Stimulated activated CD8-positive, alpha-beta memory T cell treated with anti-CD3 and anti-CD28 coated beads, Interleukin-2, amount 100 ng/mL, for 1 hour (primary cell): ENCODE measurements around the gene SRSF7.
"Not testable (repeated sequence)": the region's sequence is repeated elsewhere in the genome, so short reads cannot be mapped to it uniquely, and the experiment has no call there.

Source experiments
- DNase-seq, 2 donors: peaks; one replicate each; pipeline ENCODE4 v3.0.0-alpha.2; 2020; ENCODE audit warnings: low read depth in 2 of 2

SRSF7 gene

GRCh38 chr2:38750891-38751595 is at the start of gene SRSF7:
Gene SRSF7, minus strand, starts transcription at chr2:38751361. Its CDS starts 105 bp downstream, at chr2:38751256.
- peak; percentile 95 to 96 for DNase-seq

GRCh38 chr2:38797953-38798352 is 46.8 kb upstream of the SRSF7 start:
- no peak for DNase-seq

- no peak for DNase-seq
Observed at GRCh38 chr2:38797250-38797676, 46.1 kb upstream of the SRSF7 start.

- DNase-seq = not testable (repeated sequence)
Observed at GRCh38 chr2:38795016-38795415, 43.9 kb upstream of the SRSF7 start.

- DNase-seq = no peak
Observed at GRCh38 chr2:38794235-38794946, 43.2 kb upstream of the SRSF7 start.

- DNase-seq = no peak
Observed at GRCh38 chr2:38793511-38793910, 42.4 kb upstream of the SRSF7 start.

- DNase-seq = no peak
Observed at GRCh38 chr2:38792751-38793150, 41.6 kb upstream of the SRSF7 start.

GRCh38 chr2:38792321-38792720 is 41.2 kb upstream of the SRSF7 start:
- DNase-seq = not testable (repeated sequence)

- no peak for DNase-seq
Observed at GRCh38 chr2:38791744-38792143, 40.6 kb upstream of the SRSF7 start.

- no peak for DNase-seq
Observed at GRCh38 chr2:38789691-38790090, 38.5 kb upstream of the SRSF7 start.

GRCh38 chr2:38788306-38788705 is 37.1 kb upstream of the SRSF7 start:
- no peak for DNase-seq

GRCh38 chr2:38783586-38783985 is 32.4 kb upstream of the SRSF7 start:
- no peak for DNase-seq

GRCh38 chr2:38778687-38779082 is 27.5 kb upstream of the SRSF7 start:
- no peak for DNase-seq

GRCh38 chr2:38776531-38776930 is 25.4 kb upstream of the SRSF7 start:
- no peak for DNase-seq

- DNase-seq = no peak
Observed at GRCh38 chr2:38775921-38776225, 24.7 kb upstream of the SRSF7 start.

- no peak for DNase-seq
Observed at GRCh38 chr2:38775097-38775920, 24.1 kb upstream of the SRSF7 start.

- no peak for DNase-seq
Observed at GRCh38 chr2:38771632-38772031, 20.5 kb upstream of the SRSF7 start.

GRCh38 chr2:38765551-38765950 is 14.4 kb upstream of the SRSF7 start:
- DNase-seq = no peak

GRCh38 chr2:38765149-38765548 is 14.0 kb upstream of the SRSF7 start:
- no peak for DNase-seq

GRCh38 chr2:38763728-38764127 is 12.6 kb upstream of the SRSF7 start:
- DNase-seq = no peak

- DNase-seq = no peak
Observed at GRCh38 chr2:38763228-38763627, 12.1 kb upstream of the SRSF7 start.

GRCh38 chr2:38755891-38756290 is 4.7 kb upstream of the SRSF7 start:
- DNase-seq = not testable (repeated sequence)

- no peak for DNase-seq
Observed at GRCh38 chr2:38754506-38754905, 3.3 kb upstream of the SRSF7 start.
